Activated T-cell treated with anti-CD3 and anti-CD28 coated beads, Interleukin-2, amount 50 U/mL, for 4 hours (primary cell): ENCODE data around the gene WFIKKN2. TPM values are rescaled to one million over a fixed set of nuclear protein-coding genes. Genes with fewer than 3 reads are reported as not detected.

Experiments
- ATAC-seq, 2 donors: fragments of 200-7000 bp; cut with Tn5 transposase; one replicate each; pipeline ENCODE4 v1.10.0; 2021
- DNase-seq: peaks from one replicate; pipeline ENCODE4 v3.0.0-alpha.2; 2020
- H3K27me3 Mint-ChIP-seq: one replicate; pipeline ENCODE4 v1.8.0; 2021; ENCODE audit warnings: low read depth, mixed read lengths
- H3K36me3 Mint-ChIP-seq: one replicate; pipeline ENCODE4 v1.8.0; 2022; ENCODE audit warnings: mixed read lengths; ENCODE audit not compliant: insufficient read depth
- H3K4me1 Mint-ChIP-seq: one replicate; pipeline ENCODE4 v1.8.0; 2021; ENCODE audit warnings: low read depth, mixed read lengths
- H3K4me3 Mint-ChIP-seq: one replicate; pipeline ENCODE4 v1.8.0; 2021; ENCODE audit warnings: mild to moderate bottlenecking, moderate library complexity, mixed read lengths
- H3K9me3 Mint-ChIP-seq: one replicate; pipeline ENCODE4 v1.8.0; 2021; ENCODE audit warnings: mixed read lengths
- total RNA-seq, 3 donors: library from RNA; stranded (reverse); gene quantifications; one replicate each; pipeline ENCODE4 v1.2.1, GENCODE V29; 2021

The WFIKKN2 gene
- total RNA-seq, 3 donors from 2014 or later = not detected

DNA sequence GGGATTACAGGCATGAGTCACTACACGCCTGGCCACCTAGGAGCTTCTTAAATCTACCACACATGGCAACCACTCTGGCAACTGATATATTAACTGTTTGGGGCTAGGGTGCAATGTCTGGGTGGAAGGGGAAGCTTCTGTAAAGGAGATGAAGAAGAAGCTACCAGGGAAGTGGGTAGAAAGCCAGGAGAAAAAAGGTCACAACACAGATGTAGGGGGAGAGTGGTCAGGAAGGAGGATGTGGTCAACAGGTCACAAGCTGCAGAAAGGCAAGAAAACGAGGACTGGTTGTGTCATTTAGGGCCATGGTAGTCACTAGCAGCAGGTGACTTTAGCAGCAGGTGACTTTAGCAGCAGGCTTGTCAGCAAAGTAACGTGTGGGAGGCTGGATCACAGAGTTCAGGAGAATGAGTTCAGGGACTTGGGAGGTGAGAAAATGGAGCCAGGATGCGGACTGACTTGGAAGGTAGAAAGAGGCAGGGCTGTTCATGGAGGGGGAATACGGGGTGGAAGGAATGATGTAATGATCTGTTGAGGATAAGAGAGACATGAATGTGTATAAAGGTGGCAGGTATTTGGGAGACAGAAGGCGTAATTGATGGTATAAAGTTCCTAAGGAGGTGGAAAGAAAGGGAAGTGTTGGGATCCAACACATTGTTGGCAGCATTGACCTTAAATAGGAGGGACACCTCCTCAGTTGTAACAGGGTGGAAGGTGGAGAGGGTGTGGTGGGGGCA lies 16.3 kb upstream of the WFIKKN2 start:
- Mint-ChIP-seq H3K9me3 (peaks cover 4% of the 10 kb centered on the region), H3K27me3 (no peaks in the 10 kb centered on the region), H3K36me3 (no peaks in the 10 kb centered on the region), H3K4me1 (peaks cover 1% of the 10 kb centered on the region), H3K4me3 (no peak overlapping the region)
- ATAC-seq (no peak), DNase-seq (no peak)

DNA sequence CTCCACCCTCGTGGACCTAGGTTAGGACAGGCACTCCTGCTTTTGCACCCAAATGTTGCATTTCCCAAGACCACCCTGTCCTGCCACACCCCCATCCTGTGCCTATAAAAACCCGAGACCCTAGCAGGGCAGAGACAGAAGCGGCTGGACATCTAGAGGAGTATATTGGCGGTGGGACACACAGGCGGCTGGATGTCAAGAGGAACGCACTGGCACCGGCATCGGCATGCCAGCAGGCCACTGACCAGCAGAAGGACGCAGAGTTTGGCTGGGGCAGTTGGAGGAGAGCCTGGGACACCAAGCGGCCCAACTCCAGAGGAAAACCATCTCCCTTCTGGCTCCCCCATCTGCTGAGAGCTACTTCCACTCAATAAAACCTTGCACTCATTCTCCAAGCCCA lies 14.7 kb upstream of the WFIKKN2 start:
- no peak overlapping the region for H3K4me3 Mint-ChIP-seq
- H3K36me3 Mint-ChIP-seq = no peaks in the 10 kb centered on the region
- H3K9me3 Mint-ChIP-seq = peaks cover 4% of the 10 kb centered on the region
- no peak for DNase-seq
- no peaks in the 10 kb centered on the region for H3K27me3 Mint-ChIP-seq
- no peak for ATAC-seq
- H3K4me1 Mint-ChIP-seq = peaks cover 1% of the 10 kb centered on the region

- H3K27me3 Mint-ChIP-seq = no peaks in the 10 kb centered on the region
- no peaks in the 10 kb centered on the region for H3K36me3 Mint-ChIP-seq
- no peak for DNase-seq
- peaks cover 4% of the 10 kb centered on the region for H3K9me3 Mint-ChIP-seq
- H3K4me1 Mint-ChIP-seq = no peaks in the 10 kb centered on the region
- no peak overlapping the region for H3K4me3 Mint-ChIP-seq
- no peak for ATAC-seq
These were observed 12.8 kb upstream of the WFIKKN2 start for GRCh38 chr17:50822550-50822949.

- no peaks in the 10 kb centered on the region for H3K4me1 Mint-ChIP-seq
- no peak overlapping the region for H3K4me3 Mint-ChIP-seq
- no peaks in the 10 kb centered on the region for H3K36me3 Mint-ChIP-seq
- H3K9me3 Mint-ChIP-seq = peaks cover 4% of the 10 kb centered on the region
- H3K27me3 Mint-ChIP-seq = peaks cover 2% of the 10 kb centered on the region
- ATAC-seq (no peak), DNase-seq (no peak)
These were observed 11.0 kb upstream of the WFIKKN2 start for GRCh38 chr17:50824429-50824828.

GRCh38 chr17:50825188-50825587 lies 10.2 kb upstream of the WFIKKN2 start:
- no peak for ATAC-seq
- Mint-ChIP-seq H3K36me3 (no peaks in the 10 kb centered on the region), H3K4me1 (no peaks in the 10 kb centered on the region), H3K27me3 (peaks cover 2% of the 10 kb centered on the region), H3K9me3 (peaks cover 4% of the 10 kb centered on the region), H3K4me3 (no peak overlapping the region)
- no peak for DNase-seq

DNA sequence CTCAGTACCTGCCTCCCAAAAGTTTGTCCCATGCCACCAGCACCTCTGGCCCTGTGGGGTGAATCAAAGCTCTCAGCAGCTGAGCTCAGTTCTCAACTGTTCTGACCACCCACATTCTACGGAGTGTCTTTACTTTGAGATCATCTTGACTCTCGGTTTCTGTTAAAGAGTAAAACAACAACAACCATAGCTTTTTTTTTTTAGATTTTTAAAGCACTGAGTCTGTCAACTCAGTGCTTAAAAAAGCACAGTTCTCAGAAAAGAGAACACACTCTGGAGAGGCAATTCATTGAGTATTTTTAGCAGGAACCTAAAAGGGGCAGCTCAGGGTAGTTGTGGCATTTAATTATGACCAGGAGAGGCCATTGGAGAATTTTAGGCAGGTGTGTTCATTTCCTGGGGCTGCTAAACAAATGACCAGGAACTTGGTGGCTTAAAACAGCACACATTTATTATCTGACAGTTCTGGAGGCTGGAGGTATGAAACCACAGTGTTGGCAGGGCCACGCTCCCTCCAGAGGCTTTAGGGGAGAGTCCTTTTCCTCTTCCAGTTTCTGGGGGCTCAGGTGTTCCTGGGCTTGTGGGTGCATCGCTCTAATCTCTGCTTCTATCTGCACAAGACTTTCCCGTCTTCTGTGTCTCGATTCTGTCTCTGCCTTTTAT lies 6.7 kb upstream of the WFIKKN2 start:
- Mint-ChIP-seq H3K4me1 (no peaks in the 10 kb centered on the region), H3K9me3 (peaks cover 2% of the 10 kb centered on the region), H3K4me3 (no peak overlapping the region), H3K27me3 (peaks cover 3% of the 10 kb centered on the region), H3K36me3 (no peaks in the 10 kb centered on the region)
- no peak for DNase-seq
- ATAC-seq = no peak

DNA sequence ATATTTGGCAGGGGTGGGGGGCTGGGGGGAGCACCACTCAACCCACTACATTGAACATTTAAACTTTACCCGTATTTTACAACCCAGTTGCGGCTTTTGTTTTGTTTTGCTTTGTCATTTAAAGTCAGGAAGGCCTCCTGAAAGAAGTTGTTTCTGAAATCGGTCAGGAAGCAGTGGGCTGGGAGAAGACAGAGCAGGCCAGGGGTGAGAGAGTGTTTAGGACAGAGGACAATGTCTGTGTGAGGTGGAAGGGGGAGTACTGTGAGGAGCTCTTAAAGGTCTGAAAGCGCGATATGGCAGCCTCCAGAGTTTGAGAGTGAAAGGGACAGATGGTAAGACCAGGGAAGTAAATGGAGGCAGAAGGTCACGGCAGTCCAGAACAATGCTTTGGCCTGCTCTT lies 6.1 kb upstream of the WFIKKN2 start:
- DNase-seq = no peak
- H3K4me3 Mint-ChIP-seq = no peak overlapping the region
- no peaks in the 10 kb centered on the region for H3K4me1 Mint-ChIP-seq
- H3K9me3 Mint-ChIP-seq = no peaks in the 10 kb centered on the region
- H3K36me3 Mint-ChIP-seq = no peaks in the 10 kb centered on the region
- H3K27me3 Mint-ChIP-seq = peaks cover 7% of the 10 kb centered on the region
- no peak for ATAC-seq

DNA sequence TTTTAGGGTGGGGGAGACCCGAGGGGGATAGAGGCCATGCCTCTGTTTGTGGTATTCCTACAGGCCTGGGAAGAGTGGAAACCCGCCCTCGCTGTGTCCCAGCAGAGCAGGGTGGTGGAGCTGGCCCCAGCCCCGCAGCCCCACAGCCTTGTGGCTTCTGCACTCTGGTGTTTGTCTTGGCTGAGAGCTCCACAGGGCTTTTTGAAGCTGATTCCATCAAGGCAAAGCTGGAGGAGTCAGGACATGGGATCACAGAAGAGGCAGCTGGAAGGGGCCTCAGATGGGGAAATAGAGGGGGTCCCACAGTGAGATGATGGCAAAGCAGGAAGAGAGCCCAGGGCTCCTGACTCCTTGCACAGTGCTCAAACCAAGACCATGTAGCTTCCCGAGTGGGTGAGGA lies 5.0 kb upstream of the WFIKKN2 start:
- Mint-ChIP-seq H3K4me1 (no peaks in the 10 kb centered on the region), H3K4me3 (no peak overlapping the region), H3K9me3 (no peaks in the 10 kb centered on the region), H3K27me3 (peaks cover 14% of the 10 kb centered on the region), H3K36me3 (no peaks in the 10 kb centered on the region)
- ATAC-seq (no peak), DNase-seq (no peak)

- no peak for ATAC-seq
- Mint-ChIP-seq H3K9me3 (no peaks in the 10 kb centered on the region), H3K4me3 (no peak overlapping the region), H3K36me3 (no peaks in the 10 kb centered on the region), H3K4me1 (no peaks in the 10 kb centered on the region), H3K27me3 (peaks cover 16% of the 10 kb centered on the region)
- DNase-seq = no peak
These were observed 4.4 kb upstream of the WFIKKN2 start for GRCh38 chr17:50830994-50831393.

DNA sequence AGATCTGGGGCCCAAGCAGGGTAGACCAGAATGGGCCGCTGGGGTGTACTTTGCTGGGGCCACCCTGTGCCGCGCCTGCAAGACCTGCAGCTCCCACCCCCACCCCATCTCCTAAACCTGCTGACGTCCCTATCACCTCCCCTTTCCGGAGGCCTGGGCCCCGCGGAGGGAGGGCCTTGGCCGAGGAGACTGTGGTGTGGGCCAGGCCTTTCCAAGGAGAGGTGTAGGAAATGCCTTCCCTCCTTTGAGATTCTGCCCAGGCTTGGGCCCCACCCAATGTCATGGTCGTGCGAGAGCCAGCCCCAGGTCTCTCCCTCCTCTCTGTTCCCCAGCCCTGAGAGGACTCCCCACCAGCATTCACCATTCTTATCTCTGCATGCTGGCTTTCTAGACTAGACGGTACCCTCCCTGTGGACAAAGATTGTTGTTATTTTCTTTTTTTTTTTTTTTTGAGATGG lies 3.9 kb upstream of the WFIKKN2 start:
- Mint-ChIP-seq H3K36me3 (no peaks in the 10 kb centered on the region), H3K4me3 (no peak overlapping the region), H3K9me3 (no peaks in the 10 kb centered on the region), H3K27me3 (peaks cover 19% of the 10 kb centered on the region), H3K4me1 (no peaks in the 10 kb centered on the region)
- DNase-seq (no peak), ATAC-seq (no peak)

- no peak for DNase-seq
- Mint-ChIP-seq H3K4me1 (no peaks in the 10 kb centered on the region), H3K9me3 (no peaks in the 10 kb centered on the region), H3K4me3 (no peak overlapping the region), H3K36me3 (no peaks in the 10 kb centered on the region), H3K27me3 (peaks cover 19% of the 10 kb centered on the region)
- ATAC-seq = no peak
These were observed 3.0 kb upstream of the WFIKKN2 start for GRCh38 chr17:50832267-50832863.

DNA sequence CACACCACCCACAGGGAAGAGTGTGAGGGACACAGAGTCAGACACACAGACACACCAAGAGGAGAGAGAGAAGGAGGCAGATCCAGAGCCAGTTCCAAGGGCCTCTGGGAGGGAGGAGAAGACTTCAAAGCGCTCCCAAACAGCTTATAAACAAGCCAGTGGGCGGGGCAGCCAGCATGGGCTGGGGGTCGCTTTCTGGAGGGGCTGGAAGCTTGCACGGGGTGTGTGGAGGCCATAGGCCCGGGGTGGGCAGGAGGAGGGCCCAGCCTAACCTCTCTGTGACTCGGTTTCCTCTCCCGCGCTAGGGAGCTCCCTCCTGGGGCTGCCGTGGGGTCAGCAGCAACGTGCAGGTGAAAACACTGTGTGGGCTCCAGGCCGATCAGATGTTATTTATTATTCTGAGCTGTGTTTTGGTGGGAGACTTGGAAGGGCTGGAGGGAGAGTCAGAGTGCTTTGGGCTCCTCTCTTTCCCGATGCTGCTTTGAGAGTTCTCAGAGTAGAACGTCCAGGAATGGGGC lies 2.5 kb upstream of the WFIKKN2 start:
- H3K4me1 Mint-ChIP-seq = no peaks in the 10 kb centered on the region
- ATAC-seq (no peak), DNase-seq (no peak)
- peaks cover 19% of the 10 kb centered on the region for H3K27me3 Mint-ChIP-seq
- no peaks in the 10 kb centered on the region for H3K9me3 Mint-ChIP-seq
- no peaks in the 10 kb centered on the region for H3K36me3 Mint-ChIP-seq
- no peak overlapping the region for H3K4me3 Mint-ChIP-seq

DNA sequence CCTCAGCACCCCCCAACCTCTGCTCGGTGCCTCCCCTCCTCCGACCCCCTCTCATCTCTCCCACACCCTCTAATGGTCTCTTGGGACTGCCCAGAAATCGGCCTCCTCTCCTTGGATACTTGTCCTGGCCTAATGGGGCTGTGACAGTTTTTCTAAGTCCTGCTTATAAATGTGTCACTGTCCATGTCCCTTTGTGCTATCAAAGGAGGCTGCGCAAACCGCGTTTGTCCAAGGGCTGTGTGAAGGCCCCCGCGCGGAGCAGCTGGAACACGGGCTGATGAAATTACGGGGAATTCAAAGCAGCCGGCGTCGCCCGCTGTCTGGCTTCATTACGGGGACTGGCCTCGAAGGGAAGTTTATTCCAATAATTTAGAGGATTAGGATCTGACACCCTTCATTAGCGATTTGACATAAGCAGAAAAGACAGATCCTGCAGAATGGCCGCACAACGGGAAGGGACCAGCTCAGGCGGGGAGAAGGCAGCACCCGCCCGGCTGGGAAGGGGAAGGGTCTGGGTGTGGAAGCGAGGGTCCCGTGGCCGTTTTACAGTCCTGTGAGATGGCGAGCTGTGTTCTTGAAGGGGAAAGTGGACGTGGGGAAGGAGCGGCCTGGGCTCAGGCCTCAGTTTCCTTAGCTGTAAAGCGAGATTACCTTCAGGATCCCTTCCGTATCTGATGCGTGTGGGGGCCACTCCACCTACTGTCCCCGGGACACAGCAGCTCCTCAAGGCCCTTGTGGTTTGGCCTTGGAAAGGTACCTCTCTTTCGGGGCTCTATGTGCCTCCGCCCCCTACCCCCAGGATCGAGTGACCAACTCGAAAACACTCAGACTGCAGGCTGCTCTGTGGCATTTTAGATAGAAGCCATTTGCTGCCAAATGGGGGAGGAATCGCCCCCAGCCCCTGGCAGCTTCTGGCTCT lies 1.6 kb upstream of the WFIKKN2 start:
- no peaks in the 10 kb centered on the region for H3K9me3 Mint-ChIP-seq
- no peaks in the 10 kb centered on the region for H3K4me1 Mint-ChIP-seq
- DNase-seq (no peak), ATAC-seq (no peak)
- H3K4me3 Mint-ChIP-seq = no peak overlapping the region
- peaks cover 17% of the 10 kb centered on the region for H3K27me3 Mint-ChIP-seq
- H3K36me3 Mint-ChIP-seq = no peaks in the 10 kb centered on the region
